Keratinocyte (primary cell): ENCODE data around the gene IFI16. TPM values are rescaled to one million over a fixed set of nuclear protein-coding genes. Genes with fewer than 3 reads are reported as not detected.

Experiments used
- DNase-seq: peaks from one replicate; pipeline ENCODE4 v3.0.0-alpha.2; 2011; ENCODE audit warnings: low read depth, missing footprints, low spot score
- FAIRE-seq: peaks from 2 replicates; lab custom pipeline; 2011; peaks lifted over from hg19 to GRCh38; lab: Jason Lieb, UNC
- H2AFZ ChIP-seq: 2 replicates; pipeline ENCODE4 v1.6.0; 2012; ENCODE audit warnings: low read length, control low read depth, inconsistent platforms; ENCODE audit not compliant: control insufficient read depth
- H3K27ac ChIP-seq: 2 replicates; pipeline ENCODE4 v1.5.1; 2011; ENCODE audit warnings: low read length; ENCODE audit not compliant: control insufficient read depth, insufficient read depth
- H3K27me3 ChIP-seq: 3 replicates; pipeline ENCODE4 v1.6.0; 2011; ENCODE audit warnings: low read length; ENCODE audit not compliant: control insufficient read depth, insufficient read depth; ENCODE audit errors: extremely low read depth
- H3K36me3 ChIP-seq, 2 experiments: 2 replicates in 1 of 2; 3 replicates in 1 of 2; pipeline ENCODE4 v1.5.1; 2011; ENCODE audit warnings: low read length in 2 of 2, mild to moderate bottlenecking in 1 of 2; ENCODE audit not compliant: control insufficient read depth in 2 of 2, insufficient read depth in 2 of 2; ENCODE audit errors: extremely low read depth in 1 of 2
- H3K4me1 ChIP-seq: 3 replicates; pipeline ENCODE4 v1.5.1; 2011; ENCODE audit warnings: low read length; ENCODE audit not compliant: control insufficient read depth, insufficient read depth; ENCODE audit errors: extremely low read depth
- H3K4me2 ChIP-seq: 3 replicates; pipeline ENCODE4 v1.6.0; 2011; ENCODE audit warnings: low read depth, low read length; ENCODE audit not compliant: control insufficient read depth, insufficient read depth; ENCODE audit errors: extremely low read depth
- H3K4me3 ChIP-seq, 3 experiments: fragments of 200-600 bp in 1 of 3; sonication (generic) in 1 of 3; 2 replicates in 2 of 3; 3 replicates in 1 of 3; pipeline ENCODE4 v1.5.1; 2011 to 2016; ENCODE audit warnings: low read length in 3 of 3, mild to moderate bottlenecking in 3 of 3, control low read depth in 2 of 3, inconsistent platforms in 1 of 3, low read depth in 1 of 3, mixed read lengths in 1 of 3, mixed run types in 1 of 3, moderate library complexity in 1 of 3; ENCODE audit not compliant: control insufficient read depth in 2 of 3, insufficient read depth in 2 of 3; ENCODE audit errors: extremely low read depth in 1 of 3
- H3K79me2 ChIP-seq: 2 replicates; pipeline ENCODE4 v1.6.0; 2012; ENCODE audit warnings: low read length; ENCODE audit not compliant: control insufficient read depth, insufficient read depth
- H3K9ac ChIP-seq: 3 replicates; pipeline ENCODE4 v1.6.0; 2011; ENCODE audit warnings: low read length; ENCODE audit not compliant: control insufficient read depth, insufficient read depth; ENCODE audit errors: extremely low read depth
- H3K9me1 ChIP-seq: 3 replicates; pipeline ENCODE4 v1.6.0; 2011; ENCODE audit warnings: low read length; ENCODE audit not compliant: control insufficient read depth, insufficient read depth; ENCODE audit errors: extremely low read depth
- H3K9me3 ChIP-seq: 2 replicates; pipeline ENCODE4 v1.5.1; 2012; ENCODE audit warnings: low read depth, low read length; ENCODE audit not compliant: control insufficient read depth
- H4K20me1 ChIP-seq: 3 replicates; pipeline ENCODE4 v1.6.0; 2011; ENCODE audit warnings: low read length; ENCODE audit not compliant: control insufficient read depth, insufficient read depth; ENCODE audit errors: extremely low read depth
- EZH2 ChIP-seq: IDR thresholded peaks from one replicate; pipeline ENCODE4 v1.6.1; 2012; ENCODE audit warnings: inconsistent platforms, mild to moderate bottlenecking, low read length, moderate library complexity
- dilution Hi-C: fragments of 300-500 bp; cut with MboI; formaldehyde crosslinking; loops from one replicate; pipeline ENCODE4 v1.7.0; 2020; ENCODE audit warnings: low sequenced_read_pairs; ENCODE audit not compliant: extremely low pct_ligation_motif_present
- polyA plus RNA-seq, 5 experiments: library from polyadenylated mRNA; depleted of rRNA in 3 of 5; stranded (reverse) in 3 of 5; stranded (forward) in 1 of 5; unstranded in 1 of 5; fragments of >200 nt; gene quantifications; 1 replicate in 1 of 5; 2 replicates in 3 of 5; 3 replicates in 1 of 5; pipeline versions ENCODE4 v1.2.1 to v1.2.3, GENCODE V29; 2011 to 2012; ENCODE audit warnings: missing spikeins in 2 of 5, low read depth in 1 of 5, low replicate concordance in 1 of 5
- TF ChIP-seq, protein P1 (sequence below), 3 experiments: IDR thresholded peaks in 1 of 3; conservative IDR thresholded peaks in 1 of 3; optimal IDR thresholded peaks in 1 of 3; 2 replicates in 2 of 3; 3 replicates in 1 of 3; pipeline versions ENCODE3 to v1.5.1; 2011; ENCODE audit warnings: low read length in 3 of 3, mild to moderate bottlenecking in 3 of 3, moderate library complexity in 2 of 3, control low read depth in 1 of 3, inconsistent platforms in 1 of 3; ENCODE audit not compliant: insufficient read depth in 2 of 3; ENCODE audit errors: extremely low read depth in 1 of 3

Gene IFI16
- polyA plus RNA-seq, 1 donor (not counting 4 experiments of a cell fraction or from before 2014, with no cell fraction given): 193 TPM

- peaks cover 25% of the 10 kb centered on the region for H3K4me1 ChIP-seq
- no peak overlapping the region for H2AFZ ChIP-seq
- no peaks in the 10 kb centered on the region for H3K27me3 ChIP-seq
- TF ChIP-seq EZH2: no peak
- TF ChIP-seq, protein P1, sequence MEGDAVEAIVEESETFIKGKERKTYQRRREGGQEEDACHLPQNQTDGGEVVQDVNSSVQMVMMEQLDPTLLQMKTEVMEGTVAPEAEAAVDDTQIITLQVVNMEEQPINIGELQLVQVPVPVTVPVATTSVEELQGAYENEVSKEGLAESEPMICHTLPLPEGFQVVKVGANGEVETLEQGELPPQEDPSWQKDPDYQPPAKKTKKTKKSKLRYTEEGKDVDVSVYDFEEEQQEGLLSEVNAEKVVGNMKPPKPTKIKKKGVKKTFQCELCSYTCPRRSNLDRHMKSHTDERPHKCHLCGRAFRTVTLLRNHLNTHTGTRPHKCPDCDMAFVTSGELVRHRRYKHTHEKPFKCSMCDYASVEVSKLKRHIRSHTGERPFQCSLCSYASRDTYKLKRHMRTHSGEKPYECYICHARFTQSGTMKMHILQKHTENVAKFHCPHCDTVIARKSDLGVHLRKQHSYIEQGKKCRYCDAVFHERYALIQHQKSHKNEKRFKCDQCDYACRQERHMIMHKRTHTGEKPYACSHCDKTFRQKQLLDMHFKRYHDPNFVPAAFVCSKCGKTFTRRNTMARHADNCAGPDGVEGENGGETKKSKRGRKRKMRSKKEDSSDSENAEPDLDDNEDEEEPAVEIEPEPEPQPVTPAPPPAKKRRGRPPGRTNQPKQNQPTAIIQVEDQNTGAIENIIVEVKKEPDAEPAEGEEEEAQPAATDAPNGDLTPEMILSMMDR (optimal IDR thresholded peaks at IDR 0.05 in 1 of 3, IDR thresholded peaks at IDR 0.05 in 1 of 3, conservative IDR thresholded peaks at IDR 0.05 in 1 of 3; ENCODE audit: extremely low read depth in 1 of 3, insufficient read depth in 2 of 3, low read length in 3 of 3): no peak
- no peak overlapping the region for H3K9ac ChIP-seq
- FAIRE-seq (no peak), DNase-seq (no peak)
- H4K20me1 ChIP-seq: no peaks in the 10 kb centered on the region
- no peak overlapping the region for H3K4me3 ChIP-seq
- dilution Hi-C loops: no loop called here
- H3K36me3 ChIP-seq: peaks cover 4 to 6% of the 10 kb centered on the region in 2 experiments
- no peak overlapping the region for H3K27ac ChIP-seq
- no peaks in the 10 kb centered on the region for H3K9me1 ChIP-seq
- no peak overlapping the region for H3K4me2 ChIP-seq
- no peaks in the 10 kb centered on the region for H3K9me3 ChIP-seq
- no peaks in the 10 kb centered on the region for H3K79me2 ChIP-seq
These were observed 49.0 kb downstream of the IFI16 start for GRCh38 chr1:159058751-159059150.

- dilution Hi-C loops: no loop called here
- Histone ChIP-seq H3K9ac (no peak overlapping the region), H3K4me3 (no peak overlapping the region), H3K27me3 (no peaks in the 10 kb centered on the region), H3K4me2 (no peak overlapping the region), H3K79me2 (no peaks in the 10 kb centered on the region), H3K4me1 (no peaks in the 10 kb centered on the region), H2AFZ (no peak overlapping the region), H4K20me1 (no peaks in the 10 kb centered on the region), H3K9me3 (no peaks in the 10 kb centered on the region), H3K27ac (no peak overlapping the region), H3K36me3 (no peaks in the 10 kb centered on the region), H3K9me1 (no peaks in the 10 kb centered on the region)
- DNase-seq (no peak), FAIRE-seq (no peak)
- TF ChIP-seq EZH2: no peak
- TF ChIP-seq, protein P1 (optimal IDR thresholded peaks at IDR 0.05 in 1 of 3, IDR thresholded peaks at IDR 0.05 in 1 of 3, conservative IDR thresholded peaks at IDR 0.05 in 1 of 3; ENCODE audit: extremely low read depth in 1 of 3, insufficient read depth in 2 of 3, low read length in 3 of 3): no peak
These were observed 55.4 kb downstream of the IFI16 start for GRCh38 chr1:159065106-159065505.
